Amygdala (tissue), 56 donors: ENCODE measurements around the gene MAB21L1.

Experiments
- DNase-seq, 56 donors: peaks; one replicate each; lab custom pipeline; 2025; lab: John Stamatoyannopoulos, UW

The MAB21L1 gene

GRCh38 chr13:35449821-35450220, 26.7 kb downstream of the MAB21L1 start:
- no peak for DNase-seq

GRCh38 chr13:35448465-35448864, 28.0 kb downstream of the MAB21L1 start:
- DNase-seq: no peak
